Measurements from ENCODE around the gene AMBRA1.

DNA sequence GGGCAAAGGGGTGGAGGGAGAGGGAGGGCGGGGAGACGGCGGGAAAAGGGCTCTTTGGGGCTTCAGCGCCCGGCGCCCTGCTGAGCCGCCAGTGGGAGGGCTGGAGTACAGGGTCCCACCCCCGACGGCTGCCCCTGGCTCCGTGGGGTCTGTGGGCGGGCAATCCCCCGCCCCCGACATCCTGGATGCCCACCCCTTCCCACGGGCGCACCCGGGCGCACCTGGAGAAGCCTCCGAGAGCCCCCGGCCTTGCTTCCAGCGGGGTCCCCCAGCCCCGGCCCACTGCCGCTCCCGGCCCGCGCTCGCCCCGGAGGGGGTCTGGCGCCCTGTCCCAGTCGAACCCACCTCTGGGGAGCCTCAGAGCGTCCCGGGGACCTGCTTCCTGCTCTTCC is 202.6 kb downstream of the AMBRA1 start:
- TF ChIP-seq POLR2A (IDR thresholded peaks at IDR 0.05; ENCODE audit: low read depth, low read length), result no peak
- TF ChIP-seq, protein P1, sequence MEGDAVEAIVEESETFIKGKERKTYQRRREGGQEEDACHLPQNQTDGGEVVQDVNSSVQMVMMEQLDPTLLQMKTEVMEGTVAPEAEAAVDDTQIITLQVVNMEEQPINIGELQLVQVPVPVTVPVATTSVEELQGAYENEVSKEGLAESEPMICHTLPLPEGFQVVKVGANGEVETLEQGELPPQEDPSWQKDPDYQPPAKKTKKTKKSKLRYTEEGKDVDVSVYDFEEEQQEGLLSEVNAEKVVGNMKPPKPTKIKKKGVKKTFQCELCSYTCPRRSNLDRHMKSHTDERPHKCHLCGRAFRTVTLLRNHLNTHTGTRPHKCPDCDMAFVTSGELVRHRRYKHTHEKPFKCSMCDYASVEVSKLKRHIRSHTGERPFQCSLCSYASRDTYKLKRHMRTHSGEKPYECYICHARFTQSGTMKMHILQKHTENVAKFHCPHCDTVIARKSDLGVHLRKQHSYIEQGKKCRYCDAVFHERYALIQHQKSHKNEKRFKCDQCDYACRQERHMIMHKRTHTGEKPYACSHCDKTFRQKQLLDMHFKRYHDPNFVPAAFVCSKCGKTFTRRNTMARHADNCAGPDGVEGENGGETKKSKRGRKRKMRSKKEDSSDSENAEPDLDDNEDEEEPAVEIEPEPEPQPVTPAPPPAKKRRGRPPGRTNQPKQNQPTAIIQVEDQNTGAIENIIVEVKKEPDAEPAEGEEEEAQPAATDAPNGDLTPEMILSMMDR (IDR thresholded peaks at IDR 0.05; ENCODE audit: extremely low read depth in 1 of 2, insufficient read depth in 1 of 2, low read depth in 1 of 2, low read length in 2 of 2), result no peak
- TF ChIP-seq EZH2 (IDR thresholded peaks at IDR 0.05; ENCODE audit: borderline replicate concordance, low read depth, low read length, severe bottlenecking), result peak; percentile 60
- TF ChIP-seq MYC (IDR thresholded peaks at IDR 0.05; ENCODE audit: low read depth, low read length), result no peak
